ENCODE measurements around the gene SYTL2.

DNA sequence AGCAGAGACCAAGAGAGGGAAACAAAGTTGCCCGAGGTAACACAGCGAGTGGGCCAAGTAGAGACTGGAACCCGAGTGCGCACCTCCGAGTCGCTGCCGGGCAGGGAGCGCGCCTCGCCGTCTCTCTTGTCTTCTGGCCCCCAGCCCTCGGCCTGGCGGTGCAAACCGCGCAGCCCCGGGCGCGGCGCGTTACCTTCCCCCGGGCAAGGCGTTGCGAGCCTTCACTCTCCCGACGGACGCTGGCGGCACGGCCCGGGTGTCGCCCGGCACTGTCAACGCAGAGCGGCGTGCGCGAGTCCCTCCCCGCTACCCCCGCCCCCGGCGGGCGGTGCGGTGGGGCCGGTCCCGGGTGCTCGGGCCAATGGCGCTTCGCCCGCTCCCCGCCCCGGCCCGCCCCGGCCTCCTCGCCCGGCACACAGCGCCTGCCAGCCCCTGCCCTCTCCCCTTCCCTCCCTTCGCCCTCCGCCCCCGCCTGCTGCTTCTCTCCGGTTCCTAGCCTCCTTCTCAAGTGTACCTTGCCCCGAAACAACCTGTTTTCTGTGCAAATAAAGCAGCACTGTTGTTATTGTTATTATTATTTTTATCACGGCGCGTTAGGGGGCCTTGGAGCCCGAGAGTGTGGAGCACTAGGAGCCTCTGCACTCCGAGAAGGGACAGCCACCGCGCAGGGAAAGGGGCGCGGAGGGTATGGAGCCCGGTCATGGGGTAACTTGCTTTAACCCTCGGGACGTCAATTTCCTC is at the start of gene SYTL2:
- peak in 1 of 3 donors; percentile 69 for TF ChIP-seq POLR2A (IDR thresholded peaks at IDR 0.05)
- peak; percentile 88 to 94 (median 91) for TF ChIP-seq POLR2AphosphoS5 (IDR thresholded peaks at IDR 0.05)
- TF ChIP-seq, protein P1, sequence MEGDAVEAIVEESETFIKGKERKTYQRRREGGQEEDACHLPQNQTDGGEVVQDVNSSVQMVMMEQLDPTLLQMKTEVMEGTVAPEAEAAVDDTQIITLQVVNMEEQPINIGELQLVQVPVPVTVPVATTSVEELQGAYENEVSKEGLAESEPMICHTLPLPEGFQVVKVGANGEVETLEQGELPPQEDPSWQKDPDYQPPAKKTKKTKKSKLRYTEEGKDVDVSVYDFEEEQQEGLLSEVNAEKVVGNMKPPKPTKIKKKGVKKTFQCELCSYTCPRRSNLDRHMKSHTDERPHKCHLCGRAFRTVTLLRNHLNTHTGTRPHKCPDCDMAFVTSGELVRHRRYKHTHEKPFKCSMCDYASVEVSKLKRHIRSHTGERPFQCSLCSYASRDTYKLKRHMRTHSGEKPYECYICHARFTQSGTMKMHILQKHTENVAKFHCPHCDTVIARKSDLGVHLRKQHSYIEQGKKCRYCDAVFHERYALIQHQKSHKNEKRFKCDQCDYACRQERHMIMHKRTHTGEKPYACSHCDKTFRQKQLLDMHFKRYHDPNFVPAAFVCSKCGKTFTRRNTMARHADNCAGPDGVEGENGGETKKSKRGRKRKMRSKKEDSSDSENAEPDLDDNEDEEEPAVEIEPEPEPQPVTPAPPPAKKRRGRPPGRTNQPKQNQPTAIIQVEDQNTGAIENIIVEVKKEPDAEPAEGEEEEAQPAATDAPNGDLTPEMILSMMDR (IDR thresholded peaks at IDR 0.05 in 8 of 11, conservative IDR thresholded peaks at IDR 0.05 in 3 of 11): peak in 2 of 11 experiments; percentile 8 to 23
